NCI-H2107 treated with DMSO at 0.1 percent for 48 hours (cell line): Measurements from ENCODE around the gene GRAP2.
"Not testable (repeated sequence)": the region's sequence is repeated elsewhere in the genome, so short reads cannot be mapped to it uniquely, and the experiment has no call there.

ENCODE experiments used
- DNase-seq: peaks from one replicate; lab custom pipeline; 2025; ENCODE audit not compliant: unreplicated experiment; lab: John Stamatoyannopoulos, UW

The GRAP2 gene

DNA sequence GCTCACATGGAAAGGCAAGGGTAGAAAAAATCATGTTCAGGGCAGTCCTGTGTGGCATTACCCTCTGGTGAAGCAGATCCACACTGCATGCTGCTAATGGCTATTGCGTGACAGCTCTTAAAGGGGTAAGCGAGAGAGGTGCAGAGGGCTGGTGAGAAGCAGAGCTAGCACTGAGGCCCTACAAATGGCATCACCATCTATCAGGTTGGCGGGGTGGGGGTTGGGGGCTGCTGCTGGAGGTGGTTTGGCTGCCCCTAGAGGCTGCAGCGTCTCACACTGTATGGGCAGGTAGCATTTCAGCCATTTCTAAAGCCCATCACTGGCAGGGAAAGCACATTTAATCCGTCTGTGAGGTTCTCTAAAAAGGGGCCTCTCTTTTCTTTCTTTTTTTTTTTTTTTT is 42.5 kb downstream of the GRAP2 start:
- no peak for DNase-seq

DNA sequence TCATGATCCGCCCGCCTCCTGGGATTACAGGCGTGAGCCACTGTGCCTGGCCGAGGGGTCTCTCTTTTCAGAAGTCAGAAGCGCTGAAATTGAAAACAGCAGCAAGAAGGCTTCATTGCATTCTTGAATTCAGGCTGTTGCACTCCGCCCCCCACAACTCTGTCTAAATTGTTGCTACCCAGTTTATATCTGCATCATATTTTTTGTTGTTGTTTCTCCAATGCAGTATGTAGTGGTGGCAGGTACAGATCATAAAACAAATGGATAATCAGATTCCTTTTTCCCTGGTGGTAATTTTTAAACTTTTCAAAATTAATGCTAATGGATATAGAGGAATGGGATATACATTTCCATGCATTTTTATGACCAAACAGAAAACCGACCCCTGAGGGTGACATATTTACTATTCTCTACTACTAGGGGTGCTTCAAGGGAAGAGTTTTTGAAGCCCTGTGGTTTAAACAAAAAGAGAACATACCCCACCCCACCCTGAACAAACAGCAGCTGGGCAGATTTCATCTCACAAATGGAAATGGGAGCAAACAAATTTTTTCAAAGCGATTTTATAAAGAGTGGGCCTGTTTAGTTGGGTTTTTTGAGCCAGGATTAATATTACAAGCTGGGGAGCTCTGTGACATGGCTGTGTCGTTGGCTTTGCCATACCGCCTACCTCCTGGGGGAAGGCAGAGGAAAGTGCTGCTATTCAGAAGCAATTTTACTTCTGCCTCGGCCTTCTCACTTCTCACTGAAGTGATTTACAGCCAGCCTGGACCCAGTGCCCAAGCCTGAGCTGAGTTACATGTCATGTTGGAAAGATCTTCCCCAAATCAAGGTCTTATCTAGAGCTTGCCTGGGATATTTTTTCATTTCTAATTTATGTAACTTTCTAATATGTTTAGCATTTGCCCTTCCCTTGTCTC is 43.3 kb downstream of the GRAP2 start:
- DNase-seq, result no peak

DNA sequence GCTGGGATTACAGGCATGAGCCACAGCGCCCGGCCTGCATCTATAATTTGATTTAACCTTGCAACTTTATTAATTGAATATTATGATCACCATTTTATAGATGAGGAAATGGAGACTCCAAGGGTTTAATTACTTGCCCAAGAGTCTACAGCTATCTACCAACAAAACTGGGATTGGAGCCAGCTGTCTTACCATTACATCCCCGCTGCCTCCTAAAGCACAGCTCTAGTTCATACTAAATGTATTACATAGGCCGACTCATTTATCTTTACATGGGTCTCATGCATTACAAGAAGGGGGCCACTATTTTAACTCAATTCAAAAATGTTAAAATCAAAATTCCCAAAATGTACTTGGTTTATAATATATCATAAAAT is 45.2 kb downstream of the GRAP2 start:
- no peak for DNase-seq

DNA sequence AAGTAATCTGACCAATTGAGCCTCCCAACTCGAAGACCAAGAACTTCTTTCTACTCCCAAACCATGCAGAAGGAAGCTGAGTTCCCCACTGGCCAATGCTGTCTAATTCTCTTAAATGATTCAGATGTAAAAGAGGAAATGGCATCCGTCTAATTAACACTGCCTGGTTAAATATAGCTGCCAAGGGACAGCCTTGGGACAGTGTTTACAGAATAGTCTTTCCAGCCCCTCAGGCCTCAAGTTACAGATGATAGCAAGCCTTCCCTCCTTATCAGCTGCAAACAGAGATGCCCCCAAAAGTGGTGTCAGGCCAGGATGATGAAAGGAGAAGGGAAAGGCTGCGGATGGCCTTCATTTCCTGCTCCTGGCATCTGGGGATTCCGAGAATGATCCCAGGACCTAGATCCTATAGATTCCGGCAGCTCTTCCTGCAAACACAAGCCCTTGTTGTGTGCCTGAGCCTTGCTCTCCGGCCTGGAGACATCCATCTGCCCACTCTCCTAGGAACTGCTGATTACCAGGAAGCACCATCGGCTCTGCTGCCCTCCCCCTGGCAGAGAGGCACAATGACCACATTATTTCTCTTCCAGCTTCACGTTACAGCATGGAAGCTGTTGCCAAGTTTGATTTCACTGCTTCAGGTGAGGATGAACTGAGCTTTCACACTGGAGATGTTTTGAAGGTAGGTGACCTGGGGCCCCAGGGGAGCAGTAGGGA is 45.8 kb downstream of the GRAP2 start:
- DNase-seq, result peak; percentile 66

DNA sequence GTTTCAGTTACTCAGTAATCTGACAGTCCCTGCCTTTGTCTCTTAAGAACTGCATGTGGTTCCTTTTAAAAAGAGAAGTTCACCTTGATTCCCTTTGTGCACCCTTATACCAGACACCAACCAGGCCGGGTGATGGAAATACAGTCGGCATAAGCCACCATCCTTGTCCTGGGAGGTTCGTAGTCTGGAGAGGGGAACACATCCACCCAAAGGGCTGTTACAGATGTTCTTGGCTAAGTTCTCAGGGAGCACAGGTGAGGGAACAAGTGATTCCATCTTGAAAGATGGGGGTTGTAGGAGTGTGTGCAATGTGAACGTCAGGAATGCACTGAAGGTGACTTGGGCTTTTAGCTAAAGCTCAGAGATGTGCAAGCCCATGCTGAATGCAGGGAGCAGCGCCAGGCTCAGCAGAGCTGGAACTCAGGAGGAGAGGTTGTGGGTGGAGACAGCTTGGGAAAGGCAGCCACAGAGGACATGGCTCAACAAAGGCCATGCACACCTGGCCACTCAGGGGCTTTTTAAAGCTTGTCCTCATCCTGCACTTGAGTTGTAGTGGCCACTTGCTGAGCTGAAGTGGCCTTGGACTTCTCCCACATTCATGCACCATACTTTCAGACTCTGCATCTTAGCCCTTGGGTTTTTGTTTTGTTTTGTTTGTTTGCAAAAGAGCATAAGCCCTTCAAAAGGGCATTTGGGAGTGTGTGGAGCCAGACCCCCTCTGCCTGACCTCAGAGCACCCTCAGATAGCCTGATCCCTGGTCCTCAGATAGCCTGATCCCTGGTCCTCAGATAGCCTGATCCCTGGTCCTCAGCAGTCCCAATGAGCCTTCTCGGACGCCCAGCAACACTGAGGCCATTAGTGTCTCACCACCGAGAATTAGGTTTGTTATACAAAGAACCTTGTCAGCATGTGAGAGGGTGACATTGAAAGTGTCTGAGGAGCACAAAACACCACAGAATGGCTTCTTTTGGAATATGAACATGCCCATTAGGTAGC is 46.6 kb downstream of the GRAP2 start:
- peak; percentile 43 for DNase-seq

DNA sequence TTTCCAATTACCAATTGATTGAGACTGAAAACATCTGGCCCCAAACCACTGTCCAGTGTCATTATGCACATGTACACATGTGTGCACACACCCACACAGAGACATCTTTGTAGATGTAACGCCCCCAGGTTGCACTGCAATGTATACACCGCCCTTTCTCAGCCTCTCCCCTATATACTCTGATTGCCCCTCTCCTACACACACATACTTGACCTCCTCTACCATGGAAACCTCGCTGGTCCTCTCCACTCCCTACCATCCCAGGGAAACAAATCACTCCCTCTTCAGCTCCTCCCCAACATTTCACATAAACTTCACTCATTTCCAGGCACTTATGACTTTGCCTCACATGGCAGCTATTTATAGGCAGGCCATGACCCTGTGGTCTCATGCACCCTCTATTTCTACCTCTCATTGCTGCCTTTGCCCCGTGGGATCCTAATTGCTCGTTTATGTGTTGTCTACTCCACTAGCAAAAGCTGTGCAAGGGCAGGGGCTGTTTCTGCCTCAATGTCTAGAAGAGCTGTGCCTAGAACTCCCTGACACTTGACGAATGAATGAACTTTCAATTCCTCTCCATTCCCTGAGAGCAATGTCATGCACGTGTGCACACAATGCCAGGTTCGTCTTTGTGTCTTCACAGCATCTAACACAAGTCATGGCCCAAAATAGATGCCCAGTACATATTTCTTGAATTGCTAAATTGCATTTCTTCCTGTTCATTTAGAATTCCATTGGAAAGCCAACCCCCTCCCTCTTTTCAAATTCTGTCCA is 49.3 kb downstream of the GRAP2 start:
- DNase-seq, result no peak

DNA sequence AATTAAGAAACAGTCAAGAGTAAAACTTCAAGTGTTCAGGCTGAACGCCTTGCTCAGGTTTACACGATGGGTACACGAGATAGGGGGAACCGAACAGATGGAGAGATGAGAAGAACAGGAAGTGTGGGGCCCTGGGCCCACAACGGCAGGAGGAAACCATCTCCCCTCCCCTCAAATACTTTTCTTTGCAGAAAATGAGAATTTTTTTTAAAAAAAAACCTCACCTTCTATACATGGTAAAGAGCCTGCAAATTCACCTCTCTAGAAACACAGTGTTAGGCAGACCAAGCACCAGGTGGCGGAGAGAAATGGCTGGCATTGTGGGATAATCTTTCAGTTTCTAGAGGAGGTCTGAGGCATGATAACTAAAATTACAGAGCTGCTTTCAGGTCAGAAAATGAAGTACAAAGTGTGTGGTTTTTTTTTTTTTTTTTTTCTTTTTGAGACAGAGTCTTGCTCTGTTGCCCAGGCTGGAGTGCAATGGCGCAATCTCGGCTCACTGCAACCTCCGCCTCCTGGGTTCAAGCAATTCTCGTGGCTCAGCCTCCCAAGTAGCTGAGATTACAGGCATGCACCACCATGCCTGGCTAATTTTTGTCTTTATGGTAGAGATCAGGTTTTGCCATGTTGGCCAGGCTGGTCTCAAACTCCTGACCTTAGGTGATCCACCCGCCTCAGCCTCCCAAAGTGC is 50.9 kb downstream of the GRAP2 start:
- DNase-seq, result not testable (repeated sequence)

DNA sequence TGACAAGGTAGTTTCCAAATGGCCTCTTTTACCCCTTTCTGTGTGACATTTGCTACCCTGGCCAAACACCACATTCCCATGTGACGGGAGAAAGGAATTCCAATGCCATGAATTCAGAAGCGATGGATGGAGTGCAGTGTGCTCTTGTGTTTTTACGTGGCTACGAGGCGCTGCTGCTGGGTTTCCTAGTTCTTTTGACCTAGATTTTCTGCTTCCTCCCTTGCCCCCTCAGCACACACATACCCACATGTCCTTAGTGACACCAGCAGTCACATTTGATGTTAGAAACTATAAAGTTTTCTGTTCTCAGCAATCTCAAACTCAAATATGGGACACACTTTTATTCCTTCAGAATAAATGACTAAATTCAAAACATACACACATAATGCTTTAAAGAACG is 51.5 kb downstream of the GRAP2 start:
- DNase-seq, result no peak

DNA sequence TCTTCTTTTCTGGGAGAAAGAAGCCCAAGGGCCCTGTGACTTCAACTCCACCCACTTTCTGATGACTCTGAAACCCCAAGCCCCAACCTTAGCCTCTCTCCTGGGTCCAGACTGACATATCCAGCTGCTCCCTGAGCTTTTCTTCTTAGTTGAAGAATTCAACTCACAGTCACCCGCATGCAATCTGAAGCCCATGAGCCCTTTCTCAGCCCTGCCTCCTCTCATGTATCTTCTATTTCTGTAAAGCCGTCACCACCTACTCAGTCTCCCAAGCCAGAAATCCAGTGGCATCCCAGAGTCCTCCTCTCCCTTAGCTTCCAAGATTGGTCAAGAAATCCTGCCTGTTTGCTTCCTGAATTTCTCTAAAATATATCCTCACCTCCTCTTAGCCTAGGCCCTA is 52.2 kb downstream of the GRAP2 start:
- no peak for DNase-seq

DNA sequence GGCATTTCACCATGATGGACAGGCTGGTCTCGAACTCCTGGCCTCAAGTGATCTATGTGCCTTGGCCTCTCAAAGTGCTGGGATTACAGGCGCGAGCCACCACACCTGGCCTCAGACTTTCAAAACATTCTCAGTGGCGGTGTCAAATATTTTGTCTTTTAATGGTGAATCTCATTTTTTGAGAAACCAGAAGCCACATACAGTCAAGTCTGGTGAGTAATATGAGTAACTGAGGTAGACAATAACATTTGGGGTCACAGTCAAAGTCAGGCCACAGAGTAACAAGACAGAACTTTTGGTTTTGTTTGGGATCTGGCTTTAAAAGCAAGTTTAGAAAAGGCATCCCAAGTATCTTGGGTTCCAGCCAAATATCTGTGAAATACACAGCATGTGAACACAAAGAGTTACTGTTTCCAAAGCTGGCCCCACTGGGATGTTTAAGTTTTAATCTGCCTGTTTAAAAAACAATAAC is 53.7 kb downstream of the GRAP2 start:
- no peak for DNase-seq

DNA sequence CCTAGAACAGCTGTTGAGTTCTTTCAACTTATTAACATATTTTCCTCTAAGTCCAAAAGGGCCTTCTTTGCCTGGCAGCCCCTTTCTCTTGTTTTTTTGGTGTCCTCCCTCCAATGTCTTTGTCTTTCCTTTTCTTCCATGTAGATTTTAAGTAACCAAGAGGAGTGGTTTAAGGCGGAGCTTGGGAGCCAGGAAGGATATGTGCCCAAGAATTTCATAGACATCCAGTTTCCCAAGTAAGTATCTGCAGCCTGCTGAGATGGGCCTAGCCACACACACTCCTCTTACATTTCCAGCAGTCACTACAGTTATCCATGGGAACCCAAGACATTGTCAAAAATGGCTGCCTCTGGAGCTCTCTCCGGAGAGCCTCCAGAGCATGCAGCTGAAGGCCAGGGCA is 54.8 kb downstream of the GRAP2 start:
- DNase-seq, result no peak

DNA sequence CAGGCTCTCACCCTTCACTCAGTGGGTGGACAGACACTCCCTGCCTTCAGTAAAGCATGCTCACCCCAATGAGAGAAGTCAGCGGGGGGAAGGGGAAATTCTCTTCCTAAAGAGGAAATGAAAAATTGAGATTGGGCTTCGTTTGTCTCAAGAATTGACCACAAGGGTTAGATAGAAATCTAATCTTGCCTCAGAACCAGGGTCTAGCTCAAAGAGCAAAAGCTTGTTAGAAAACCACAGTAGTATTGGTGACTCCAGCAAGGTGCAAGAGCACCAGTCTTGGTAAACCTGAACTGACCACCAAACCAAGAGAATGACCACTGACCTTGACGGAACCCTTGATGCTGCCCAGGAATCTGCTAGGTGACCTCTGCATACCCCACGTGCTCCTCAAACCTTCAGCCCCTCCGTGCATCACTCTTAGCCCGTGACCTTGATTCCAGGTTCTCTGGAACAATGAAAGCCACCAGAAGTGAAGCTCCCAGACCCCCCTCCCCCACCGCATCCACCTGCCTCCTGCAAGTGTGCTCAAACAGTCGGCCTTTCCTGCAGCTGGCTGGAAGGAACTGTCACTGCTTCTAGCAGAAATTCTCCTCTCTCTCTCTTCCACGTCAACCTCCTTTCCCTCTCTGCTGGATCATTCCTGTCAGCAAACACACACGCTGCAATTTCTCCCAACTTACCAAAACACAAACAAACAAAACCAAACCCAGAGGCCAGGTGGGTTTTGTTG is 56.2 kb downstream of the GRAP2 start:
- peak; percentile 40 for DNase-seq

DNA sequence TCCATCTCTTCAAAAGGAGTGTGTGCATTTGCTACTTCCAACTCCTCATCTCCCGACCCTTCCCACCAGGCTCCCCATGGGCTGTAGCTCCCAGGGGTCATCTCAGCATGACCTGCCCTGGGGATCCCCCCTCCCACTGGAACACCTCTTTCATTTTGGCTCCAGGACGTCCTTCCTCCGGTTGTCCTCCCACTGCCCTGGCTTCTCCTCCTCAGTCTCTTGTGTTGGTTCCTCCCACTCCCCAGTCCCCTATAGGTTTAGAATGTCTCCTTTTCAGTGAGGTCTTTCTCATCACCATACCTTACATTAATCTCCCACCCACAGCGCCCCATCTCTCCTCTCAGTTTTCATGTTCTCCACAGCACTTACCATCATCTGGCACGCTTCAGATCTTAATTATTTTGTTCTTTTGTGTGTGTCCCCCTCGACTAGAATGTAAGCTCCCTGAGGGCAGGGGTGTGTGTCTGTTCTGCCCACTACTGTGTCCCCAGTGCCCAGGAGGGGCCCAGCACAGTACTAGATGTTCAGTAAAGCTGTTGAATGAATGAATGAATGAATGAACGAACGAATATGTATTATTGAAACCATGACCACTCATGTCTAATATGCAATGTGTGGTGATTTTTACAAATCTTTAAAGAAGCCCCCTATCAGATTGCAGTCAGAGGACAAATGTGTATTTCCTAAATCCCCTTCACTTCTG is 57.3 kb downstream of the GRAP2 start:
- no peak for DNase-seq

DNA sequence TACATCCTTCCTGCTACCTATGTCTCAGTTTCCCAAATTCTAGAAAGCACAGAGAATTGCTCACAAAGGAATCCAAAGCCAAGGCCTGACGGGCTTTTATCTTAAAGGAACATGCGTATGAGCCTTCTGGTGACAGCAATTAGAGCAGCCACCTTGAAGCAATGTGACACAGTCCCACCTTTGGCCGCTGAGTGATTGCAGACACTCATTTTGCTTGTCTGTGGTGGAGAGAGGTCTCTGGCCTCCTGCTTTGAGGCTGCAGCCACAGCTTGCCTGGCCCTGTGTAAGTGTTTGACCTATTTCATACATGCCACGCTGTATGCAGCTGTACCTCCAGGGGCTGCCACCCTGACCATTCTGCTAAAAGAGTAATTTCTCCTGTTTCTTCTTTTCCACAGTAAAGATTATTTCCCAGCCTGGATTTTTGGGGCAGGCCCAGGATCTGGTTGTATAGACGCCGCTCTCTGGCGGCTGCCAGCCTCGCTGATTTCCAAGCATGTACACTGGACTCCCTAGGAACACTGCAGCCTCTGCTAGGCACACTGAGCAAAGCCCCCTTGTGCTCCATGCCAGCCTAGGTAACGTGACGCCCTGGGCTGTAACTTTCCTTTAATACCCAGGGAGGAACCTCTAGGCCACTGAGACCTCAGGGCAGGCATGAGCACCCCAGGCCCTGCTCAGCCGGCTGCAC is 58.2 kb downstream of the GRAP2 start:
- DNase-seq, result no peak

DNA sequence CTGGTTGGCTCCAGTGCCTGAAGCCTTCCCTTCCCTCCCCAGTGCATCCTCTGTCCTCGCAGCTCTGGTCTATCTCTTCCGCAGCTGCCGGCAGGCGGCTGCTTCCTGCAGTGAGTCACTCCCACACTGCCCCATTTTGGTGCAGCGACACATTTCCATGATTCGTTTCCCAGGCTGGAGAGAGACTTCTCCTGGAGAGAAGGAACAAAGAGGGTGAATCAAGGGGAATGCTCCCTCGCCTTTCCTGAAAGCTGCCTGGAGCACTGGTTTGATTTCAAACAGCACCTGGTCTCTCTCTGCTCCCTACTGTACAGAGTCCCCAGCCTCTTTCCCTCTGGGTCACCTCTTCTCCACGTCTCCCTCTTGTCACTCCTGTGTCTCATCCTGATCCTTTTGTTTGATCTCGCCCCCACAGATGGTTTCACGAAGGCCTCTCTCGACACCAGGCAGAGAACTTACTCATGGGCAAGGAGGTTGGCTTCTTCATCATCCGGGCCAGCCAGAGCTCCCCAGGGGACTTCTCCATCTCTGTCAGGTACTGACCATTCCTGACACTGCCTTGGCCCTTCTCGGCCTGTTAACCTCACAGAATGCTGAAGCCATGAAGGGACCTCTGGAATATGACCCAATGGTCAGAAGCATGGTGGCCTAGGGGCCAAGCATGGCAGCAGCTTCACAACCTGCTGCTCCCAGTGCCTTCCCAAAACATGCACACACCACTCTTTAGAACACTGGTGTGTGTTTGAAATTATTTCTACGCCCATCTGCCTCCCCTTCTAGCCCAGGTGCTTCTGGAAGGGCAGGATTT is 59.0 kb downstream of the GRAP2 start, which contains the start of gene TMA7B:
Gene TMA7B (plus strand): TSS at position 758 of the 808 bp plus-strand sequence. CDS start 3,978 bp downstream, outside the sequence.
- DNase-seq, result no peak

DNA sequence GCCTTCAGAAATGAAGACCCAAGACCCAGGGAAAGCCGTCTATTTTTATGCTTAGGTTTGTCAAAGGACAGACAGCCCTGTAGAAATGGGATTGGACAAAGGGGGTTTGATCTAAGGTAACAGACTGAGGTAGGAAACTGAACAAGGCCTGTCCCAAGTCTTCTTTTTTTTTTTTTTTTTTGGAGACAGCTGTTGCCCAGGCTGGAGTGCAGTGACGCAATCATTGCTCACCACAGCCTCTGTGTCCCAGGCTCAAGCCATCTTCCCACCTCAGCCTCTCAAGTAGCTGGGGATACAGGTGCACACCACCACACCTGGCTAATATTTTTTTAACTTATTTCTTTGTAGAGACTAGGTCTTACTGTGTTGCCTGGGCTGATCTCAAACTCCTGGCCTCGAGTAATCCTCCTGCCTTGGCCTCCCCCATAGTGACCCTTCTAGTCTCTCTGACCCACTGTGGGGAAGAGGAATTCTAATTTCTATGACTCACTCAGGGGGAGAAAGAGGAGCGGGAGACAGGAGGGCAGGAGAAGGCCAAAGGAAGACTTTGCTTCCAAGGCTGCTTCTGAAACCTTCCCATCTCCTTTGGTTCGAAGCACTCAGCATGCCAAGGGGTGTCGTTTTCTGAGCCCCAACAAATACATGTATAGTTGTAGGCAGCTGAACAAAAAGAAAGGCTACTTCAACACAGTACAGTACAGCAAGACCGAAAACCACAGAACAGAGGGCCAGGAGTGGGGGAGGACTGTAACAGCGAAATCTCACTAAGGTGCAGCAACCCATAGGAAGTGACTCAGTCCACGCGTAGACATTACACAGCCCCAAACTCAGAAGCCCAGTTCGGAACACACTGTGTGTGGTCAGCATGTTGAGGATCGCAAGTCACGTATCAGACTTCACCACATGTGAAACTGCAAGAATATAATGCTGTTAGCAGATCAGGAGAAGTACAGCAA is 60.2 kb downstream of the GRAP2 start:
- DNase-seq, result no peak
